Measurements from ENCODE around the gene DNPH1.

DNA sequence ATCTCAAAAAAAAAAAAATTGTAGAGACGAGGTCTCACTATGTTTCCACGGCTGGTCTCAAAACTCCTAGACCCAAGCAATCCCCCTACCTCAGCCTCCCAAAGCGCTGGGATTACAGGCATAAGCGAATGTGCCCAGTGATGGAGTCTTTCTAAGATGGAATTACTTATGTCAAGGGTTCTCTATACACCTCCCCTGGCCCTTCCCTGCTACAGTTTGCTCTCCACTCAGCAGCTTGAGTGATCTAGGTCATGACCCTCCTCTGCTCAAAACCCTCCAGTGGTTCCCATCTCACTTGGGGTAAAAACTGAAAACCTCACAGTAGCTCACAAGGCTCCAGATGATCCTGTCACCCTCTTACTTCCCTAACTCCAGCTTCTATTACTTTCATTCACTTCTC is 1.8 kb upstream of the DNPH1 start:
- TF ChIP-seq, protein P1, sequence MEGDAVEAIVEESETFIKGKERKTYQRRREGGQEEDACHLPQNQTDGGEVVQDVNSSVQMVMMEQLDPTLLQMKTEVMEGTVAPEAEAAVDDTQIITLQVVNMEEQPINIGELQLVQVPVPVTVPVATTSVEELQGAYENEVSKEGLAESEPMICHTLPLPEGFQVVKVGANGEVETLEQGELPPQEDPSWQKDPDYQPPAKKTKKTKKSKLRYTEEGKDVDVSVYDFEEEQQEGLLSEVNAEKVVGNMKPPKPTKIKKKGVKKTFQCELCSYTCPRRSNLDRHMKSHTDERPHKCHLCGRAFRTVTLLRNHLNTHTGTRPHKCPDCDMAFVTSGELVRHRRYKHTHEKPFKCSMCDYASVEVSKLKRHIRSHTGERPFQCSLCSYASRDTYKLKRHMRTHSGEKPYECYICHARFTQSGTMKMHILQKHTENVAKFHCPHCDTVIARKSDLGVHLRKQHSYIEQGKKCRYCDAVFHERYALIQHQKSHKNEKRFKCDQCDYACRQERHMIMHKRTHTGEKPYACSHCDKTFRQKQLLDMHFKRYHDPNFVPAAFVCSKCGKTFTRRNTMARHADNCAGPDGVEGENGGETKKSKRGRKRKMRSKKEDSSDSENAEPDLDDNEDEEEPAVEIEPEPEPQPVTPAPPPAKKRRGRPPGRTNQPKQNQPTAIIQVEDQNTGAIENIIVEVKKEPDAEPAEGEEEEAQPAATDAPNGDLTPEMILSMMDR (conservative IDR thresholded peaks at IDR 0.05; ENCODE audit: low read depth in 2 of 2): no peak
- TF ChIP-seq EZH2 (IDR thresholded peaks at IDR 0.05; ENCODE audit: low read depth, unreplicated experiment): no peak
- no peak for TF ChIP-seq REST (IDR thresholded peaks at IDR 0.05; ENCODE audit: unreplicated experiment)
- TF ChIP-seq POLR2AphosphoS5 (IDR thresholded peaks at IDR 0.05; ENCODE audit: low read depth): no peak
- TF ChIP-seq ZNF462 (CRISPR knock-in tag; IDR thresholded peaks at IDR 0.05): no peak
- no peak for TF ChIP-seq CREB1 (CRISPR knock-in tag; IDR thresholded peaks at IDR 0.05; ENCODE audit: low read depth)
- no peak for TF ChIP-seq EZH2phosphoT487 (IDR thresholded peaks at IDR 0.05; ENCODE audit: unreplicated experiment)
